SK-N-SH treated with all-trans-retinoic acid at 6 μM for 48 hours (cell line): ENCODE measurements around the gene SPEM1.

Experiments used
- ATAC-seq: fragments of 200-7000 bp; cut with Tn5 transposase; 3 replicates; pipeline ENCODE4 v1.9.1; 2020; ENCODE audit warnings: mild to moderate bottlenecking, moderate library complexity
- ARNTL ChIP-seq: fragments of 450-650 bp; formaldehyde crosslinking; IDR thresholded peaks from 2 replicates; pipeline ENCODE4 v1.5.0; 2020; ENCODE audit warnings: low read depth, mild to moderate bottlenecking, moderate library complexity, borderline replicate concordance
- BACH2 ChIP-seq: fragments of 250-450 bp; sonication (Bioruptor Pico); IDR thresholded peaks from 2 replicates; pipeline ENCODE4 v1.9.0; 2021; ENCODE audit warnings: mild to moderate bottlenecking, borderline replicate concordance
- CREB5 ChIP-seq: fragments of 250-450 bp; sonication (Bioruptor Pico); IDR thresholded peaks from 2 replicates; pipeline ENCODE4 v1.5.1; 2020; ENCODE audit warnings: low read depth, mild to moderate bottlenecking, moderate library complexity
- CSDC2 ChIP-seq: fragments of 250-450 bp; sonication (Bioruptor Pico); IDR thresholded peaks from 2 replicates; pipeline ENCODE4 v1.5.0; 2020; ENCODE audit warnings: mild to moderate bottlenecking, moderate library complexity
- GLIS3 ChIP-seq: fragments of 250-450 bp; sonication (Bioruptor Pico); IDR thresholded peaks from 2 replicates; pipeline ENCODE4 v1.5.0; 2020; ENCODE audit warnings: mild to moderate bottlenecking, moderate library complexity
- ISL1 ChIP-seq: fragments of 250-450 bp; sonication (Bioruptor Pico); IDR thresholded peaks from 2 replicates; pipeline ENCODE4 v2.1.2; 2022; ENCODE audit warnings: mild to moderate bottlenecking, moderate library complexity
- OSR1 ChIP-seq: fragments of 250-450 bp; sonication (Bioruptor Pico); IDR thresholded peaks from 2 replicates; pipeline ENCODE4 v1.8.0; 2022; ENCODE audit warnings: moderate library complexity, mild to moderate bottlenecking, inconsistent platforms
- PATZ1 ChIP-seq: fragments of 250-450 bp; sonication (Bioruptor Pico); IDR thresholded peaks from 2 replicates; pipeline ENCODE4 v1.8.0; 2020; ENCODE audit warnings: mild to moderate bottlenecking, moderate library complexity, borderline replicate concordance
- POU6F1 ChIP-seq: fragments of 250-450 bp; sonication (Bioruptor Pico); IDR thresholded peaks from 2 replicates; pipeline ENCODE4 v1.8.0; 2021; ENCODE audit warnings: low read depth, mild to moderate bottlenecking, moderate library complexity, borderline replicate concordance
- PPARA ChIP-seq: fragments of 250-450 bp; sonication (Bioruptor Pico); IDR thresholded peaks from 2 replicates; pipeline ENCODE4 v1.5.0; 2020; ENCODE audit warnings: mild to moderate bottlenecking, borderline replicate concordance
- RARB ChIP-seq: fragments of 250-450 bp; sonication (Bioruptor Pico); IDR thresholded peaks from 2 replicates; pipeline ENCODE4 v1.8.0; 2021; ENCODE audit warnings: mild to moderate bottlenecking, moderate library complexity
- SNAI2 ChIP-seq: fragments of 250-450 bp; sonication (Bioruptor Pico); IDR thresholded peaks from 2 replicates; pipeline ENCODE4 v1.5.0; 2020; ENCODE audit warnings: mild to moderate bottlenecking, moderate library complexity
- TCF4 ChIP-seq: fragments of 250-450 bp; sonication (Bioruptor Pico); IDR thresholded peaks from 2 replicates; pipeline ENCODE4 v1.8.0; 2021; ENCODE audit warnings: mild to moderate bottlenecking, moderate library complexity, borderline replicate concordance
- TOX ChIP-seq: fragments of 250-450 bp; sonication (Bioruptor Pico); IDR thresholded peaks from 2 replicates; pipeline ENCODE4 v1.8.0; 2021; ENCODE audit warnings: mild to moderate bottlenecking, moderate library complexity, borderline replicate concordance
- TSHZ2 ChIP-seq: fragments of 250-450 bp; sonication (Bioruptor Pico); IDR thresholded peaks from 2 replicates; pipeline ENCODE4 v1.5.0; 2020; ENCODE audit warnings: mild to moderate bottlenecking, moderate library complexity
- ZC3H10 ChIP-seq: fragments of 250-450 bp; sonication (Bioruptor Pico); IDR thresholded peaks from 2 replicates; pipeline ENCODE4 v1.5.1; 2021; ENCODE audit warnings: mild to moderate bottlenecking, moderate library complexity
- ZFP3 ChIP-seq: fragments of 250-450 bp; sonication (Bioruptor Pico); IDR thresholded peaks from 2 replicates; pipeline ENCODE4 v1.5.0; 2020; ENCODE audit warnings: mild to moderate bottlenecking, moderate library complexity
- ZFP30 ChIP-seq: fragments of 450-650 bp; formaldehyde crosslinking; IDR thresholded peaks from 2 replicates; pipeline ENCODE4 v1.5.0; 2022; ENCODE audit warnings: mild to moderate bottlenecking, moderate library complexity
- ZNF565 ChIP-seq: fragments of 450-650 bp; formaldehyde crosslinking; conservative IDR thresholded peaks from 2 replicates; pipeline ENCODE4 v1.5.0; 2020; ENCODE audit warnings: low read depth, mild to moderate bottlenecking, moderate library complexity
- ZNF70 ChIP-seq: fragments of 450-650 bp; formaldehyde crosslinking; IDR thresholded peaks from 2 replicates; pipeline ENCODE4 v1.5.0; 2020; ENCODE audit warnings: mild to moderate bottlenecking, moderate library complexity
- ZNF8 ChIP-seq: fragments of 450-650 bp; formaldehyde crosslinking; IDR thresholded peaks from 2 replicates; pipeline ENCODE4 v1.5.0; 2020; ENCODE audit warnings: mild to moderate bottlenecking, moderate library complexity

SPEM1 gene

GRCh38 chr17:7460850-7461660 lies 40.9 kb downstream of the SPEM1 start:
- TF ChIP-seq TCF4 (CRISPR knock-in tag) (no peak), POU6F1 (CRISPR knock-in tag) (no peak), BACH2 (no peak), PATZ1 (CRISPR knock-in tag) (no peak), ZNF565 (CRISPR knock-in tag) (no peak), ZNF8 (no peak), CREB5 (CRISPR knock-in tag) (no peak), GLIS3 (CRISPR knock-in tag) (no peak), PPARA (CRISPR knock-in tag) (no peak), RARB (CRISPR knock-in tag) (no peak), ZNF70 (CRISPR knock-in tag) (no peak), ARNTL (CRISPR knock-in tag) (no peak), ZFP30 (CRISPR knock-in tag) (no peak), CSDC2 (CRISPR knock-in tag) (no peak), ZC3H10 (CRISPR knock-in tag) (no peak), ISL1 (CRISPR knock-in tag) (no peak), ZFP3 (CRISPR knock-in tag) (no peak), TOX (CRISPR knock-in tag) (no peak), OSR1 (no peak), SNAI2 (no peak)
- no peak for ATAC-seq

GRCh38 chr17:7462474-7463371 lies 42.6 kb downstream of the SPEM1 start:
- no peak for ATAC-seq
- TF ChIP-seq PATZ1 (CRISPR knock-in tag): no peak
- no peak for TF ChIP-seq POU6F1 (CRISPR knock-in tag)
- TF ChIP-seq TSHZ2 (CRISPR knock-in tag): no peak
- TF ChIP-seq RARB (CRISPR knock-in tag): no peak
- no peak for TF ChIP-seq ZNF70 (CRISPR knock-in tag)
- no peak for TF ChIP-seq ZNF8
- no peak for TF ChIP-seq CREB5 (CRISPR knock-in tag)
